Muscle layer of duodenum (tissue), 2 donors: ENCODE results near the gene COA5.
A peak's percentile ranks its signal among the peaks of the same experiment; 100 is the strongest.

Experiments used
- H3K27ac ChIP-seq: one replicate; pipeline ENCODE4 v1.7.0; 2013; ENCODE audit warnings: mild to moderate bottlenecking, low read length
- H3K27me3 ChIP-seq: one replicate; pipeline ENCODE4 v1.7.0; 2013; ENCODE audit warnings: low read depth, mild to moderate bottlenecking, control low read depth, low read length
- H3K36me3 ChIP-seq, 2 donors: one replicate each; pipeline ENCODE4 v1.7.0; 2013; ENCODE audit warnings: low read length in 2 of 2, control low read depth in 1 of 2, mild to moderate bottlenecking in 1 of 2; ENCODE audit not compliant: insufficient read depth in 2 of 2, control insufficient read depth in 1 of 2
- H3K4me1 ChIP-seq, 2 donors: one replicate each; pipeline ENCODE4 v1.7.0; 2013; ENCODE audit warnings: low read length in 2 of 2, mild to moderate bottlenecking in 2 of 2, control low read depth in 1 of 2, moderate library complexity in 1 of 2; ENCODE audit not compliant: insufficient read depth in 2 of 2, control insufficient read depth in 1 of 2
- H3K4me3 ChIP-seq, 2 donors: one replicate each; pipeline ENCODE4 v1.7.0; 2013; ENCODE audit warnings: low read length in 2 of 2, low read depth in 1 of 2, mild to moderate bottlenecking in 1 of 2
- H3K9me3 ChIP-seq, 2 donors: one replicate each; pipeline ENCODE4 v1.7.0; 2013; ENCODE audit warnings: low read length in 2 of 2, control low read depth in 1 of 2, mild to moderate bottlenecking in 1 of 2; ENCODE audit not compliant: control insufficient read depth in 1 of 2
- donor health status: healthy.

The COA5 gene, protein sequence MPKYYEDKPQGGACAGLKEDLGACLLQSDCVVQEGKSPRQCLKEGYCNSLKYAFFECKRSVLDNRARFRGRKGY

DNA sequence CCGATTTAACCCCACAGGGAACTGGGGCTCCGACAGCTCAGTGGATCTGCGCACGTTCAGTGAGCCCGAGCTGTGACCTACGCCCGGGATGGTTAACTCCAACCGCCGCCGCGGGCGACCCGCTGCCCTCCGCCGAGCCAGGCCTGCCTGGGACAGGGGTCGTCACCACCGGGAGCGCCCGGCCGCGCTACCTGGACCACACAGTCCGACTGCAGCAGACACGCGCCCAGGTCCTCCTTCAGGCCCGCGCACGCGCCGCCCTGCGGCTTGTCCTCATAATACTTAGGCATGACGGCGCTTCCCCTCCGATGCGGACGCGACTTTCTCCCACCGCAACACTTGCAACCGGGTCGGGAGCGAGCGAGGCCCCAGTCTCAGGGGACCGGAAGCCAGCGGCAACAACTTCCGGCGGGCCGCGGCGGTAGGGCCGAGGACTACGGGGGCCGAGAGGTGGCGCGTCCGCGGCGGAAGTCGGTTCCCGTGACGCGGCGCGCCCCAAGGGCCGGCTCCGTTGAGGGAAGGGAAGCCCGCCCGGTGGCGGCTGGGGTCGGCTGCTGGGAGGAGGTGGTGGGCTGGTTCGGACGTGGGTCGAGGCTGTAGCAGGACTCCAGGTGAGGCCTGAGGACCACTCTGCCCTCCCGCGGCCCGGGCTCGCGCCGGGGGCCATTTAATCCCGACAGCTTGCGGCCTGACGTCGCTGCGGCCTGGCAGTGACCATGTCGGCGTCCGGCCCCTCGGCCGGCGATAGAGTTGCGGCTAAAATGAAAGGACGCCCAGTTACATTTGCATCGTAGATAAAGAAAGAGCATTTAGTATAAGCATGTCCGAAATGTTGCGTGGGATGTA is at the start of gene COA5, which contains the start of gene UNC50:
Gene COA5, minus strand, starts transcription at position 397 of the 846 bp plus-strand sequence. Its CDS starts 107 bp downstream, at position 290.
Gene UNC50, plus strand, starts transcription at position 474 of the 846 bp plus-strand sequence. CDS start 1,171 bp downstream, outside the sequence.
- peak within 1 kb of the TSS; percentile 97 for H3K4me3 ChIP-seq
- peak within 1 kb of the TSS; percentile 96 for H3K27ac ChIP-seq
- H3K27me3 ChIP-seq = no peaks in the 10 kb centered on the region
- no peaks in the 10 kb centered on the region for H3K9me3 ChIP-seq
- peaks cover 28 to 54% of the 10 kb centered on the region in 2 donors for H3K4me1 ChIP-seq
- peaks cover 8 to 25% of the 10 kb centered on the region in 2 donors for H3K36me3 ChIP-seq

- H3K9me3 ChIP-seq = no peaks in the 10 kb centered on the region
- peaks cover 0 to 12% of the 10 kb centered on the region in 2 donors for H3K36me3 ChIP-seq
- no peak overlapping the region for H3K4me3 ChIP-seq
- no peaks in the 10 kb centered on the region for H3K4me1 ChIP-seq
- H3K27ac ChIP-seq = no peak overlapping the region
- no peaks in the 10 kb centered on the region for H3K27me3 ChIP-seq
These were observed 48.5 kb upstream of the COA5 start for GRCh38 chr2:98656800-98657199.

GRCh38 chr2:98654699-98655495 is 46.6 kb upstream of the COA5 start:
- H3K27me3 ChIP-seq = no peaks in the 10 kb centered on the region
- H3K27ac ChIP-seq = no peak overlapping the region
- no peaks in the 10 kb centered on the region for H3K9me3 ChIP-seq
- no peaks in the 10 kb centered on the region for H3K36me3 ChIP-seq
- H3K4me3 ChIP-seq = no peak overlapping the region
- no peaks in the 10 kb centered on the region for H3K4me1 ChIP-seq

GRCh38 chr2:98650998-98651397 is 42.7 kb upstream of the COA5 start:
- Histone ChIP-seq H3K4me3 (no peak overlapping the region), H3K27me3 (no peaks in the 10 kb centered on the region), H3K27ac (no peak overlapping the region), H3K4me1 (no peaks in the 10 kb centered on the region), H3K36me3 (peaks cover 7 to 10% of the 10 kb centered on the region in 2 donors), H3K9me3 (no peaks in the 10 kb centered on the region)

GRCh38 chr2:98649992-98650375 is 41.7 kb upstream of the COA5 start:
- Histone ChIP-seq H3K9me3 (no peaks in the 10 kb centered on the region), H3K36me3 (peaks cover 10 to 11% of the 10 kb centered on the region in 2 donors), H3K4me1 (no peaks in the 10 kb centered on the region), H3K4me3 (no peak overlapping the region), H3K27ac (no peak overlapping the region), H3K27me3 (no peaks in the 10 kb centered on the region)

DNA sequence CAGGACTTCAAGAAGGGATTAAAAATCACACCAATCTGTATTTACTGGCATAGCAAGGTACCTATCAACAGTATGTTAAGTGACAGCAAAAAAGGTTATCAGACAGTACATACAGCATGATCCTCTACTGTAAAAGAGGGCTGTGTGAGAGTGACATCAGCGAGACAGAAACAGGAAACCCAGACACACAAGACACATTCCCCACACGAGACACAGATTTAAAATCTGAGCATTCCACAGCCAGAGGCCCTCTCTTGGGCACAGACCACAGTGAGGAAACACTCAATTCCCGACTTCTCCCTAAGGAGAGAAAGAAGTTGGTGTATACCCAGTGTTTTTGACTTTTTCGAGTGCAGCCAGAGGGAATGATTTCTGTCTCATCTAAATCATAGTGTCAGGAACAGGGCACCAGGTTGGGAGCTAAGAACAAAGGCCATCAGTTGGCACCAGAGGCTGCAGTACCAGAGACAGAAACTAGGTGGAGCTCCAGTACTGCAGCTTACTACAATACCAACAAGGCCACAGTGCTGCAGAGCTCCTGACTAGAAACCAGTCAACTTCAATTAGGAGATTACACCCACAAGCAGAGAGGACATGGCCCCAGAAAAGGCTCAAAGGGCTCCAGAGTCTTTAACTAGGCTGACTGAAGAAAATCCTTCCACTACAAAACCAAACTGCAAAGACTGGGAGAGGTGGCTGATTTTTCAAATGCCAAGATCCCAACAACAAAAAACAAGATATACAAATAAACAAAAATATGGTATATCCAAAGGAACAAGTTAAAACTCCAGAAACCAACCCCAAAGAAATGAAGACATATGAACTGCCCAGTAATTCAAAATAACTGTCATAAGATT is 41.1 kb upstream of the COA5 start:
- H3K27ac ChIP-seq = no peak overlapping the region
- no peaks in the 10 kb centered on the region for H3K4me1 ChIP-seq
- no peaks in the 10 kb centered on the region for H3K27me3 ChIP-seq
- peaks cover 10 to 14% of the 10 kb centered on the region in 2 donors for H3K36me3 ChIP-seq
- no peak overlapping the region for H3K4me3 ChIP-seq
- no peaks in the 10 kb centered on the region for H3K9me3 ChIP-seq

DNA sequence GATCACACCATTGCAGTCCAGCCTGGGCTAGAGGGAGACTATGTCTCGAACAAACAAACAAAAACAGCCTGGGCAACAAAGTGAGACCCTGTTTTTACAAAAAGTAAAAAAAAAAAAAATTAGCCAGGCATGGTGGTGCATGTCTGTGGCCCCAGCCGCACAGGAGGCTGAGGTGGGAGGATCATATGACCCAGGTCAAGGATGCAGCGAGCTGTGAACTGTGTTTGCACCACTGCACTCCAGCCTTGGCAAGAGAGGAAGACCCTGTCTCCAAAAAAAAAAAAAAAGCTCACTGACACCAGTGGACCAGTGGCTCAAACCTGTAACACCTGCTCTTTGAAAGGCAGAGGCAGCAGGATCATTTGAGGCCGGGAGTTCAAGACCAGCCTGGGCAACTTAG is 40.1 kb upstream of the COA5 start:
- H3K9me3 ChIP-seq = no peaks in the 10 kb centered on the region
- no peak overlapping the region for H3K4me3 ChIP-seq
- no peak overlapping the region for H3K27ac ChIP-seq
- no peaks in the 10 kb centered on the region for H3K4me1 ChIP-seq
- H3K36me3 ChIP-seq = peaks cover 10 to 14% of the 10 kb centered on the region in 2 donors
- H3K27me3 ChIP-seq = no peaks in the 10 kb centered on the region

DNA sequence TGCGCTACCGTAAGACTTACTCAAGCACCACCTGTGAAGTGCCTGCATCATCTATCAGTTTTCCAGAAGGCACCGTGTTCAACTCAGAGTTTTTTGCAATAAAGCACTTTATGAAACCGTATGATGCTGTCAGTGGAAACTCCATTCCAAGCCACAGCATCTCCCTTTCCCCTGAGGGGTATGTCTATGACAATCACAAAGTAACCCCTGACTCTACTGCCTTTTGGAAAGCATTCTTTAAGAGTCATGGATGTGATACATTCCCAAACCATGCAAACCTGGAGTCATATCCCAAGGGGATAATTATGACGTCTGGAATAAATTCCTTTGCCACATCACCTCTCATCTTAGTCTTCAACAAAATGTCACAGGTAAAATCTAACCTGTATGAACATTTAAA is 39.3 kb upstream of the COA5 start:
- Histone ChIP-seq H3K4me1 (no peaks in the 10 kb centered on the region), H3K36me3 (peaks cover 14 to 17% of the 10 kb centered on the region in 2 donors), H3K27me3 (no peaks in the 10 kb centered on the region), H3K27ac (no peak overlapping the region), H3K4me3 (no peak overlapping the region), H3K9me3 (no peaks in the 10 kb centered on the region)

GRCh38 chr2:98643496-98644100 is 35.3 kb upstream of the COA5 start:
- no peak overlapping the region for H3K27ac ChIP-seq
- H3K4me3 ChIP-seq = no peak overlapping the region
- H3K36me3 ChIP-seq = peaks cover 26 to 41% of the 10 kb centered on the region in 2 donors
- H3K27me3 ChIP-seq = no peaks in the 10 kb centered on the region
- no peaks in the 10 kb centered on the region for H3K4me1 ChIP-seq
- H3K9me3 ChIP-seq = no peaks in the 10 kb centered on the region

DNA sequence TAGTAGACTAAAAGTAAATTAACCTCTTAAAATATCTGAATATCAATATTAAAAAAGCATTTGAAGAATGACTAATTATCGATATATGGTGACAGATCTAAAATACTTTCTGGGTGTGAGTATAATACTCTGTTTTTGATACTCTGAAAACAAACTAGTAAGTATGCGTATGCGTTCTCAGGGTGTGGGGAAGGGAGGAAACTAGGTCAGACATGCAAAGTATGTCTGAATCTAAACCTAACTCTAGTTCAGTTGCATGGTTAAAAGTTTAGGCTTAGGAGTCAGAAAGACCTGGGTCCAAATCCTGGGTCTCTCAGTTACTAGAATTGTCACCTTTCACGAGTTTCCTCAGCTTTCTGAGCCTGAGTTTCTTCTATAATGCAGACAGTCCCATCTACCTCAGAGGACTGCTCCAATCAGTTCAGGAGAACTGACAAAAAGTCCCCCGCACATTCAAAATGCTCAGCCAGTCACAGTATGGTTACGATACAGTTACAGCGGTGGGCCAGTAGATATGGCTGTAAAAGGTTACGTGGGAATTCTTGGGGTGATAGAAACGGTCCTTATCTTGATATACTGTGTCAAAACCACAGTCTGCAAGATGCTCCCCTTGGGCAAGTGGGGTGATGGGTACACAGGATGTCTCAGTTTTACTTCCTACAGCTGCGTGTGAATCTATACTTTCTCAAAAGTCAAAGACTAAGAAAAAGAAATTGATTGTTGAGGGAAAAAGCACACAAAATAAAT is 29.3 kb upstream of the COA5 start:
- H3K27me3 ChIP-seq = no peaks in the 10 kb centered on the region
- no peak overlapping the region for H3K4me3 ChIP-seq
- H3K36me3 ChIP-seq = peaks cover 35 to 44% of the 10 kb centered on the region in 2 donors
- H3K27ac ChIP-seq = no peak overlapping the region
- H3K4me1 ChIP-seq = no peaks in the 10 kb centered on the region
- H3K9me3 ChIP-seq = no peaks in the 10 kb centered on the region
